Activated CD8-positive, alpha-beta memory T cell treated with anti-CD3 and anti-CD28 coated beads, Interleukin-2, amount 10 ng/mL, durations not matched to agents 7 days and 5 days (primary cell): Measurements from ENCODE around the gene SLC8B1. TPM values are rescaled to one million over a fixed set of nuclear protein-coding genes. Genes with fewer than 3 reads are reported as not detected.
A peak's percentile ranks its signal among the peaks of the same experiment; 100 is the strongest.

Experiments
- ATAC-seq: fragments of 150-1000 bp; cut with Tn5 transposase; one replicate; pipeline ENCODE4 v1.10.0; 2021; ENCODE audit warnings: moderate library complexity
- CTCF ChIA-PET: fragments of 350-600 bp; sonication (Branson Sonifier 250); formaldehyde crosslinking; loops from one replicate; lab custom pipeline; 2021; ENCODE audit warnings: antibody characterized with exemption; lab: Charles Lee
- DNase-seq: peaks from one replicate; pipeline ENCODE4 v3.0.0-alpha.2; 2020
- H3K27ac Mint-ChIP-seq: one replicate; pipeline ENCODE4 v1.8.0; 2021; ENCODE audit warnings: mild to moderate bottlenecking, mixed read lengths
- H3K27me3 Mint-ChIP-seq: one replicate; pipeline ENCODE4 v1.8.0; 2021; ENCODE audit warnings: mixed read lengths
- H3K36me3 Mint-ChIP-seq: one replicate; pipeline ENCODE4 v1.8.0; 2021; ENCODE audit warnings: mild to moderate bottlenecking, mixed read lengths
- H3K4me1 Mint-ChIP-seq: one replicate; pipeline ENCODE4 v1.8.0; 2021; ENCODE audit warnings: mixed read lengths
- H3K4me3 Mint-ChIP-seq: one replicate; pipeline ENCODE4 v1.8.0; 2021; ENCODE audit warnings: mild to moderate bottlenecking, moderate library complexity, mixed read lengths
- H3K9me3 Mint-ChIP-seq: one replicate; pipeline ENCODE4 v1.8.0; 2022; ENCODE audit warnings: low read depth, mixed read lengths
- total RNA-seq, 2 experiments: library from RNA; stranded (reverse); gene quantifications; one replicate each; pipeline ENCODE4 v1.2.3, GENCODE V29; 2021

The SLC8B1 gene
- total RNA-seq, 2 experiments from 2014 or later: 18.5 to 20.6 TPM

- Mint-ChIP-seq H3K4me3 (no peak overlapping the region), H3K27ac (no peak overlapping the region), H3K27me3 (no peaks in the 10 kb centered on the region), H3K9me3 (peaks cover 2% of the 10 kb centered on the region), H3K4me1 (peaks cover 4% of the 10 kb centered on the region), H3K36me3 (peaks cover 18% of the 10 kb centered on the region)
- ATAC-seq (no peak), DNase-seq (no peak)
- CTCF ChIA-PET: no interaction called here
Observed at GRCh38 chr12:113326775-113327395, 8.0 kb downstream of the SLC8B1 start.

GRCh38 chr12:113325916-113326315, 9.0 kb downstream of the SLC8B1 start:
- Mint-ChIP-seq H3K4me1 (peaks cover 4% of the 10 kb centered on the region), H3K36me3 (peaks cover 17% of the 10 kb centered on the region), H3K4me3 (no peak overlapping the region), H3K9me3 (peaks cover 2% of the 10 kb centered on the region), H3K27ac (no peak overlapping the region), H3K27me3 (no peaks in the 10 kb centered on the region)
- DNase-seq (no peak), ATAC-seq (no peak)
- CTCF ChIA-PET: no interaction called here

- Mint-ChIP-seq H3K9me3 (peaks cover 2% of the 10 kb centered on the region), H3K36me3 (peaks cover 35% of the 10 kb centered on the region), H3K4me3 (no peak overlapping the region), H3K27ac (no peak overlapping the region), H3K27me3 (no peaks in the 10 kb centered on the region), H3K4me1 (peaks cover 4% of the 10 kb centered on the region)
- DNase-seq (no peak), ATAC-seq (no peak)
- CTCF ChIA-PET: no interaction called here
Observed at GRCh38 chr12:113322343-113322742, 12.6 kb downstream of the SLC8B1 start.

GRCh38 chr12:113320401-113320800, 14.5 kb downstream of the SLC8B1 start:
- peaks cover 35% of the 10 kb centered on the region for H3K36me3 Mint-ChIP-seq
- H3K9me3 Mint-ChIP-seq: peaks cover 2% of the 10 kb centered on the region
- peaks cover 4% of the 10 kb centered on the region for H3K4me1 Mint-ChIP-seq
- CTCF ChIA-PET: no interaction called here
- H3K27me3 Mint-ChIP-seq: no peaks in the 10 kb centered on the region
- no peak overlapping the region for H3K4me3 Mint-ChIP-seq
- no peak for ATAC-seq
- no peak overlapping the region for H3K27ac Mint-ChIP-seq
- DNase-seq: no peak

GRCh38 chr12:113318900-113319628, 15.8 kb downstream of the SLC8B1 start:
- no peak overlapping the region for H3K27ac Mint-ChIP-seq
- DNase-seq: no peak
- no peak for ATAC-seq
- peaks cover 4% of the 10 kb centered on the region for H3K4me1 Mint-ChIP-seq
- no peaks in the 10 kb centered on the region for H3K27me3 Mint-ChIP-seq
- CTCF ChIA-PET: no interaction called here
- H3K4me3 Mint-ChIP-seq: no peak overlapping the region
- peaks cover 33% of the 10 kb centered on the region for H3K36me3 Mint-ChIP-seq
- peaks cover 2% of the 10 kb centered on the region for H3K9me3 Mint-ChIP-seq

- DNase-seq (no peak), ATAC-seq (no peak)
- Mint-ChIP-seq H3K27ac (no peak overlapping the region), H3K27me3 (no peaks in the 10 kb centered on the region), H3K4me1 (peaks cover 2% of the 10 kb centered on the region), H3K9me3 (peaks cover 2% of the 10 kb centered on the region), H3K36me3 (peaks cover 35% of the 10 kb centered on the region), H3K4me3 (no peak overlapping the region)
- CTCF ChIA-PET: interaction anchor here (1.4 kb wide), 1 partner anchor 107 kb away, joined by 4 read pairs; no protein-coding TSS in a partner anchor
Observed at GRCh38 chr12:113318046-113318656, 16.8 kb downstream of the SLC8B1 start.

- ATAC-seq: no peak
Observed at GRCh38 chr12:113317122-113317521, 17.8 kb downstream of the SLC8B1 start.

GRCh38 chr12:113316155-113316554, 18.8 kb downstream of the SLC8B1 start:
- ATAC-seq (no peak), DNase-seq (no peak)
- CTCF ChIA-PET: interaction anchor here (0.8 to 1.6 kb wide), 2 partner anchors 14 to 19 kb away, joined by 3 read pairs; partner anchors contain the start of gene SLC8B1
- Mint-ChIP-seq H3K27me3 (no peaks in the 10 kb centered on the region), H3K36me3 (peaks cover 25% of the 10 kb centered on the region), H3K4me3 (no peak overlapping the region), H3K27ac (no peak overlapping the region), H3K9me3 (no peaks in the 10 kb centered on the region), H3K4me1 (no peaks in the 10 kb centered on the region)

More at GRCh38 chr12:113317122-113317521, 17.8 kb downstream of the SLC8B1 start:
- Mint-ChIP-seq H3K27me3 (no peaks in the 10 kb centered on the region), H3K4me3 (no peak overlapping the region), H3K36me3 (peaks cover 30% of the 10 kb centered on the region), H3K9me3 (no peaks in the 10 kb centered on the region), H3K4me1 (no peaks in the 10 kb centered on the region), H3K27ac (no peak overlapping the region)
- no peak for DNase-seq
- CTCF ChIA-PET: interaction anchor here (1.4 to 1.6 kb wide), 2 partner anchors 13 to 108 kb away, joined by 3 to 4 read pairs; no protein-coding TSS in a partner anchor

GRCh38 chr12:113315358-113315757, 19.6 kb downstream of the SLC8B1 start:
- CTCF ChIA-PET: no interaction called here
- Mint-ChIP-seq H3K9me3 (no peaks in the 10 kb centered on the region), H3K36me3 (peaks cover 21% of the 10 kb centered on the region), H3K4me1 (no peaks in the 10 kb centered on the region), H3K4me3 (no peak overlapping the region), H3K27ac (no peak overlapping the region), H3K27me3 (no peaks in the 10 kb centered on the region)
- DNase-seq: no peak
- ATAC-seq: no peak

GRCh38 chr12:113314121-113314529, 20.8 kb downstream of the SLC8B1 start:
- H3K9me3 Mint-ChIP-seq: no peaks in the 10 kb centered on the region

GRCh38 chr12:113310489-113310888, 24.4 kb downstream of the SLC8B1 start:
- Mint-ChIP-seq H3K4me3 (no peak overlapping the region), H3K27ac (no peak overlapping the region), H3K9me3 (no peaks in the 10 kb centered on the region), H3K27me3 (no peaks in the 10 kb centered on the region), H3K36me3 (peaks cover 9% of the 10 kb centered on the region), H3K4me1 (no peaks in the 10 kb centered on the region)
- CTCF ChIA-PET: interaction anchor here (0.6 kb wide), 1 partner anchor 115 kb away, joined by 3 read pairs; no protein-coding TSS in a partner anchor
- ATAC-seq (no peak), DNase-seq (no peak)

More at GRCh38 chr12:113314121-113314529, 20.8 kb downstream of the SLC8B1 start:
- H3K4me3 Mint-ChIP-seq: no peak overlapping the region
- no peak for ATAC-seq
- H3K27ac Mint-ChIP-seq: peak overlapping the region; percentile 13
- no peaks in the 10 kb centered on the region for H3K4me1 Mint-ChIP-seq
- H3K36me3 Mint-ChIP-seq: peaks cover 17% of the 10 kb centered on the region
- DNase-seq: no peak
- CTCF ChIA-PET: no interaction called here
- no peaks in the 10 kb centered on the region for H3K27me3 Mint-ChIP-seq

- Mint-ChIP-seq H3K27me3 (no peaks in the 10 kb centered on the region), H3K27ac (no peak overlapping the region), H3K36me3 (peaks cover 9% of the 10 kb centered on the region), H3K9me3 (no peaks in the 10 kb centered on the region), H3K4me3 (no peak overlapping the region), H3K4me1 (peaks cover 7% of the 10 kb centered on the region)
- DNase-seq (no peak), ATAC-seq (no peak)
- CTCF ChIA-PET: no interaction called here
Observed at GRCh38 chr12:113306382-113306781, 28.5 kb downstream of the SLC8B1 start.

- H3K9me3 Mint-ChIP-seq: no peaks in the 10 kb centered on the region
- no peak overlapping the region for H3K4me3 Mint-ChIP-seq
- ATAC-seq (no peak), DNase-seq (no peak)
- CTCF ChIA-PET: interaction anchor here (0.7 to 1.0 kb wide), 2 partner anchors 13 to 446 kb away, joined by 3 read pairs; no protein-coding TSS in a partner anchor
- H3K4me1 Mint-ChIP-seq: peaks cover 7% of the 10 kb centered on the region
- H3K27ac Mint-ChIP-seq: no peak overlapping the region
- H3K27me3 Mint-ChIP-seq: no peaks in the 10 kb centered on the region
- peaks cover 7% of the 10 kb centered on the region for H3K36me3 Mint-ChIP-seq
Observed at GRCh38 chr12:113305281-113305856, 29.5 kb downstream of the SLC8B1 start.
